ENCODE data around the gene PCDHB11. TPM values are rescaled to one million over a fixed set of nuclear protein-coding genes. Genes with fewer than 3 reads are reported as not detected.
A peak's percentile ranks its signal among the peaks of the same experiment; 100 is the strongest.
"Not testable (repeated sequence)": the region's sequence is repeated elsewhere in the genome, so short reads cannot be mapped to it uniquely, and the experiment has no call there.

The PCDHB11 gene
- 1.0 TPM in 1 of 2 replicates, not detected in the other for total RNA-seq (2014; rRNA removed; shearing (Covaris generic); ENCODE audit: low replicate concordance)

DNA sequence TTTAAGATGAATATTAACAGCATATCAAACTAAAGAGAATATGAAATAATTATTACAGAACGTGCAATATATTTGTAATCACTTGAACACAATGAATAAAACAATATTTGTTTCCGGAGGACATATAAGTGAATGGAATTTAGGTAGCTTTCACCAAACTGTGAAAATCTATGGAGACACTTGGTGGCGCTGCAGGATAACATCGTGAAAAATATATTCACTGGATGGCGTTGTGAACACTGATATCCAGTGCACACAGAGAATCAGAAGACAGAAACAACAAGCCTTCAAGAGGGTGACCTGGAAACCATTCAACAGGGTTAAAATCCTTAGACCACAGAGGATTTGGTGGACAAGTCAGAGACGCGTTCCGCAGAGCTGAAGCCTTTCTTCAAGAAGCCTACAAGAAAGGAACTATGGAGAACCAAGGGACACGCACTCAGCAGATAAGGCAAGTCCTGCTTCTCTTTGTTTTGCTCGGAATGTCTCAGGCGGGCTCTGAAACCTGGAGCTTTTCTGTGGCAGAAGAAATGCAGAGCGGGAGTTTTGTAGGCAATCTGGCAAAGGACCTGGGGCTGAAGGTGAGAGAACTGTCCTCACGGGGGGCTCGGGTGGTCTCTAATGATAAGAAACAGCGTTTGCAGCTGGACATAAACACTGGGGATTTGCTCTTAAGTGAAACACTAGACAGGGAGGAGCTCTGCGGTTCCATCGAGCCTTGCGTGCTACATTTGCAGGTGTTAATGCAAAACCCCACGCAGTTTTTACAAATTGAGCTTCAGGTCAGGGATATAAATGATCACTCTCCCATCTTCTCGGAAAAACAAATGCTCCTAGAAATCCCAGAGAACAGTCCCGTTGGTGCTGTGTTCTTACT is at the start of gene PCDHB11:
Gene PCDHB11 (plus strand): TSS at position 269 of the 877 bp plus-strand sequence. CDS start 148 bp downstream, at position 417.
- peaks cover 6% of the 10 kb centered on the region for H3K9me3 ChIP-seq
- H3K27me3 ChIP-seq, result no peaks in the 10 kb centered on the region; the same call in 1 of the 2 replicates
- no peak for DNase-seq
- no peaks in the 10 kb centered on the region for H3K36me3 ChIP-seq
- H3K4me3 ChIP-seq, result no peak within 1 kb of the TSS

DNA sequence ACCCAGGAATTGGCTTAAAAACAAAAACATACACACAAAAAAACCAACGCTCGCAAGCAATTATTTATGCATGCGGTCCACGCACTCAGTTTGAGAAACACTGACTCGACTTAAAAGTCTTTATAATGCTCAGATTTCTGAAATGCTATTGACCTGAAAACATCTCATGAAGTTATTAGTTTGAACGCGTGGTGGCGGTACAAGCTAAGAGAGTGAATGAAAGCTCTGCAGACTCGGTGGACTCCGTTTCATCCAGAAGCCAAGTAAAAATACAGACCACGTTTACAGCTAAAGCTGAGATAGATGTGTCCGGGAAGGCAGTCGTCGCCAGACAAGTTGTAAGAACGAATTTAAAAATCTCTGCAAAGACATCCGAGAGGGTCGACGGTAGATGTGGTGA is 49.6 kb upstream of the PCDHB11 start, which contains the start of gene PCDHB6:
Gene PCDHB6 (plus strand): TSS at position 246 of the 400 bp plus-strand sequence. CDS start 201 bp downstream, outside the sequence.
- H3K9me3 ChIP-seq, result no peaks in the 10 kb centered on the region
- peaks cover 3% of the 10 kb centered on the region for H3K27me3 ChIP-seq
- H3K4me3 ChIP-seq, result no peak within 1 kb of the TSS
- H3K36me3 ChIP-seq, result no peaks in the 10 kb centered on the region
- no peak for DNase-seq

DNA sequence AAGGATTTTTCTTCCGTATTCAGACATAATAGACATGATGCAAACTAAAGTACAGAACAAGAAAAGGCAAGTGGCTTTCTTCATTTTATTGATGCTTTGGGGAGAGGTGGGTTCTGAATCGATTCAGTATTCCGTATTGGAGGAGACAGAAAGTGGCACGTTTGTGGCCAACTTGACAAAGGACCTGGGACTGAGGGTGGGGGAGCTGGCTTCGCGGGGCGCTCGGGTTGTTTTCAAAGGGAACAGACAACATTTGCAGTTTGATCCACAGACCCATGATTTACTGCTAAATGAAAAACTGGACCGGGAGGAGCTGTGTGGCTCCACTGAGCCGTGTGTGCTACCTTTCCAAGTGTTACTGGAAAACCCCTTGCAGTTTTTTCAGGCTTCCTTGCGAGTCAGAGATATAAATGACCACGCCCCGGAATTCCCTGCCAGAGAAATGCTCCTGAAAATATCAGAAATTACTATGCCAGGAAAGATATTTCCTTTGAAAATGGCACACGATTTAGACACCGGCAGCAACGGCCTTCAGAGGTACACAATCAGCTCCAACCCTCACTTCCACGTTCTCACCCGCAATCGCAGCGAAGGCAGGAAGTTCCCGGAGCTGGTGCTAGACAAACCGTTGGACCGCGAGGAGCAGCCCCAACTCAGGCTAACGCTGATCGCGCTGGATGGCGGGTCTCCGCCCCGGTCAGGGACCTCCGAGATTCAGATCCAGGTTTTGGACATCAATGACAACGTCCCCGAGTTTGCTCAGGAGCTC is 49.0 kb upstream of the PCDHB11 start:
- Histone ChIP-seq H3K4me3 (no peak overlapping the region), H3K9me3 (no peaks in the 10 kb centered on the region), H3K27me3 (peaks cover 3% of the 10 kb centered on the region), H3K36me3 (no peaks in the 10 kb centered on the region)
- DNase-seq, result no peak

DNA sequence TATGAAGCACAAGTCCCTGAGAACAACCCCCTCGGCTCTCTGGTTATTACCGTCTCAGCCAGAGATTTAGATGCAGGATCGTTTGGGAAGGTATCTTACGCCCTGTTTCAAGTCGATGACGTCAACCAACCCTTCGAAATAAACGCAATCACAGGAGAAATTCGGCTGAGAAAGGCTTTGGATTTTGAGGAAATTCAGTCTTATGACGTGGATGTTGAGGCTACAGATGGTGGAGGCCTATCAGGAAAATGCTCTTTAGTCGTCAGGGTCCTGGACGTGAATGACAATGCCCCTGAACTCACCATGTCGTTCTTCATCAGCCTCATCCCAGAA is 48.5 kb upstream of the PCDHB11 start:
- no peak overlapping the region for H3K4me3 ChIP-seq
- DNase-seq, result no peak
- H3K9me3 ChIP-seq, result no peaks in the 10 kb centered on the region
- H3K27me3 ChIP-seq, result peaks cover 3% of the 10 kb centered on the region
- no peaks in the 10 kb centered on the region for H3K36me3 ChIP-seq

DNA sequence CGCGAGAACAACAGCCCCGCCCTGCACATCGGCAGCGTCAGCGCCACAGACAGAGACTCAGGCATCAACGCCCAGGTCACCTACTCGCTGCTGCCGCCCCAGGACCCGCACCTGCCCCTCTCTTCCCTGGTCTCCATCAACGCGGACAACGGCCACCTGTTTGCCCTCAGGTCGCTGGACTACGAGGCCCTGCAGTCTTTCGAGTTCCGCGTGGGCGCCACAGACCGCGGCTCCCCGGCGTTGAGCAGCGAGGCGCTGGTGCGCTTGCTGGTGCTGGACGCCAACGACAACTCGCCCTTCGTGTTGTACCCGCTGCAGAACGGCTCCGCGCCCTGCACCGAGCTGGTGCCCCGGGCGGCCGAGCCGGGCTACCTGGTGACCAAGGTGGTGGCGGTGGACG is 47.8 kb upstream of the PCDHB11 start:
- H3K9me3 ChIP-seq, H3K4me3 ChIP-seq, H3K27me3 ChIP-seq, DNase-seq, H3K36me3 ChIP-seq: not testable (repeated sequence)

DNA sequence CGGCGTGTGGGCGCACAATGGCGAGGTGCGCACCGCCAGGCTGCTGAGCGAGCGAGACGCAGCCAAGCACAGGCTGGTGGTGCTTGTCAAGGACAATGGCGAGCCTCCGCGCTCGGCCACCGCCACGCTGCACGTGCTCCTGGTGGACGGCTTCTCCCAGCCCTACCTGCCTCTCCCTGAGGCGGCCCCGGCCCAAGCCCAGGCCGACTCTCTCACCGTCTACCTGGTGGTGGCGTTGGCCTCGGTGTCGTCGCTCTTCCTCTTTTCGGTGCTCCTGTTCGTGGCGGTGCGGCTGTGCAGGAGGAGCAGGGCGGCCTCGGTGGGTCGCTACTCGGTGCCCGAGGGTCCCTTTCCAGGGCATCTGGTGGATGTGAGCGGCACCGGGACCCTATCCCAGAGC is 47.3 kb upstream of the PCDHB11 start:
- H3K4me3 ChIP-seq, DNase-seq, H3K27me3 ChIP-seq, H3K9me3 ChIP-seq, H3K36me3 ChIP-seq: not testable (repeated sequence)

DNA sequence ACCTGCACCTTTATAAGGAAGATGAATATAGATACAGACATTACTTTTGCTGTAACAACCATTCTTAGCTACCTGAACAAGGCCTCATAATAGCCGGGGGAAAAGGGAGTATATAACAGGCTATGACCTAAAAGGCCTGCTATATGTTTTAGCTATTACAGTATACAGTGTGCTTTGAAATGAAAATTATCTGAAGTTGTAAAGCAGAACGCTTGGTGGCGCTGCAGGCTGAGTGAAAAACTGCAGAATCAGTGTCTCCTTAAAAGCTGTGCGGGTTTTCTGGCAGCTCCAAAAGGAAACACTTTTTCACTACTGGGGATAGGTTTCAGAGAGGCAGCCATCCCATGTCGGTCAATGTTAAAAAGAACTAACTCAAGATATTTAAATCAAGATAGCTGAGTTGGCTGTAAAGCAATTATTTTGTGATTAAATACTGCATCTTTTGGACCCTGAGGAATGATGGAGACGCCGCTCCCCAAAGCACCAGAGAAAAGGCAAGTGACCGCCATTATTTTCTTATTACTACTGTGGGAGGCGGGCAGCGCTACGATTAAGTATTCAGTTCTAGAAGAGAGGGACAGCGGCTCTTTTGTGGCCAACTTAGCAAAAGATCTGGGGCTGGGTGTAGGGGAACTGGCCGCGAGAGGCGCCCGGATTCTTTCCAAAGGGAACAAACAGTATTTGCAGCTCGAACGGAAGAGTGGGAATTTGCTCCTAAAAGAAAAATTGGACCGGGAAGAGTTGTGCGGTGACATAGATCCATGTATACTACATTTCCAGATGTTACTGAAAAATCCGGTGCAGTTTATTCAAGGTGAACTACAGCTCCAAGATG is 43.7 kb upstream of the PCDHB11 start:
- no peaks in the 10 kb centered on the region for H3K36me3 ChIP-seq
- H3K9me3 ChIP-seq, result no peaks in the 10 kb centered on the region
- H3K4me3 ChIP-seq, result no peak overlapping the region
- no peak for DNase-seq
- no peaks in the 10 kb centered on the region for H3K27me3 ChIP-seq

DNA sequence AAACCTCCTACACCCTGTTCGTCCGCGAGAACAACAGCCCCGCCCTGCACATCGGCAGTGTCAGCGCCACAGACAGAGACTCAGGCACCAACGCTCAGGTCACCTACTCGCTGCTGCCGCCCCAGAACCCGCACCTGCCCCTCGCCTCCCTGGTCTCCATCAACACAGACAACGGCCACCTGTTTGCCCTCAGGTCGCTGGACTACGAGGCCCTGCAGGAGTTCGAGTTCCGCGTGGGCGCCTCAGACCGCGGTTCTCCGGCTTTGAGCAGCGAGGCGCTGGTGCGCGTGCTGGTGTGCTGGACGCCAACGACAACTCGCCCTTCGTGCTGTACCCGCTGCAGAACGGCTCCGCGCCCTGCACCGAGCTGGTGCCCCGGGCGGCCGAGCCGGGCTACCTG is 42.1 kb upstream of the PCDHB11 start:
- H3K9me3 ChIP-seq, DNase-seq, H3K36me3 ChIP-seq, H3K4me3 ChIP-seq, H3K27me3 ChIP-seq: not testable (repeated sequence)

DNA sequence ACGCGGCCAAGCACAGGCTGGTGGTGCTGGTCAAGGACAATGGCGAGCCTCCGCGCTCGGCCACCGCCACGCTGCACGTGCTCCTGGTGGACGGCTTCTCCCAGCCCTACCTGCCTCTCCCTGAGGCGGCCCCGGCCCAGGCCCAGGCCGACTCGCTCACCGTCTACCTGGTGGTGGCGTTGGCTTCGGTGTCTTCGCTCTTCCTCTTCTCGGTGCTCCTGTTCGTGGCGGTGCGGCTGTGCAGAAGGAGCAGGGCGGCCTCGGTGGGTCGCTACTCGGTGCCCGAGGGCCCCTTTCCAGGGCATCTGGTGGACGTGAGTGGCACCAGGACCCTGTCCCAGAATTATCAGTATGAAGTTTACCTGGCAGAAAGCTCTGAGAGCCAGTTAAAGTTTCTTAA is 41.5 kb upstream of the PCDHB11 start:
- not testable (repeated sequence) for H3K9me3 ChIP-seq, H3K27me3 ChIP-seq, DNase-seq, H3K4me3 ChIP-seq, H3K36me3 ChIP-seq

DNA sequence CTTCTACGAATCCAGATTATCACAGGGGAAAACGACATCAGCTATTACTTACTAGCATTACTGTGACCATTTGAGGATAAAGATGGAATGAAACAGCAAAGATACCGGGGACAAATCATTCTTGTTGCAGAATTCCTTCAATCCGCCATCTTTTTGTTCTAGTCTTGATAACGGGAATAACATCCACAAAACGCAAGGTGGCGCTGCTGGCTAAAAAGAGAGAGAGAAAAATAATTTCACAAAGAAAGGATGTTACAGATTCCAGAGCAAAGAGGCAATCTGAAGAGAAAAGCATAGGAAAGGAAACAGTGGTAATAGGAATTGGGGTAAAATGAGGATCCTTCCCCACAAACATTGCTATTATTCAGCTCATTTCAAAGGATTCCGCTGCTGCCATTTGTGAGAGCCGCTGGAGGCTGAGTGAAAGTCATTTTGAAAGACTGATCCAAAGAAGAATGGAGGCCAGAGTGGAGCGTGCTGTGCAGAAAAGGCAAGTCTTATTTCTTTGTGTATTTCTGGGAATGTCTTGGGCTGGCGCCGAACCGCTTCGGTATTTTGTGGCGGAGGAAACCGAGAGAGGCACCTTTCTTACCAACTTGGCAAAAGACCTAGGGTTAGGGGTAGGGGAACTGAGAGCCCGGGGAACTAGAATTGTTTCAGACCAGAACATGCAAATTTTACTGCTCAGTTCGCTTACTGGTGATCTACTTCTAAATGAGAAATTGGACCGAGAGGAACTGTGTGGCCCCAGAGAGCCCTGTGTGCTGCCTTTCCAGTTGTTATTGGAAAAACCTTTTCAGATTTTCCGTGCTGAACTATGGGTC is 26.8 kb upstream of the PCDHB11 start, which contains the start of gene PCDHB7:
Gene PCDHB7 (plus strand): TSS at position 264 of the 824 bp plus-strand sequence. CDS start 192 bp downstream, at position 456.
- DNase-seq, result no peak
- no peaks in the 10 kb centered on the region; the same call in none of the 2 replicates for H3K9me3 ChIP-seq
- H3K27me3 ChIP-seq, result peaks cover 8% of the 10 kb centered on the region
- no peak within 1 kb of the TSS for H3K4me3 ChIP-seq
- H3K36me3 ChIP-seq, result no peaks in the 10 kb centered on the region

DNA sequence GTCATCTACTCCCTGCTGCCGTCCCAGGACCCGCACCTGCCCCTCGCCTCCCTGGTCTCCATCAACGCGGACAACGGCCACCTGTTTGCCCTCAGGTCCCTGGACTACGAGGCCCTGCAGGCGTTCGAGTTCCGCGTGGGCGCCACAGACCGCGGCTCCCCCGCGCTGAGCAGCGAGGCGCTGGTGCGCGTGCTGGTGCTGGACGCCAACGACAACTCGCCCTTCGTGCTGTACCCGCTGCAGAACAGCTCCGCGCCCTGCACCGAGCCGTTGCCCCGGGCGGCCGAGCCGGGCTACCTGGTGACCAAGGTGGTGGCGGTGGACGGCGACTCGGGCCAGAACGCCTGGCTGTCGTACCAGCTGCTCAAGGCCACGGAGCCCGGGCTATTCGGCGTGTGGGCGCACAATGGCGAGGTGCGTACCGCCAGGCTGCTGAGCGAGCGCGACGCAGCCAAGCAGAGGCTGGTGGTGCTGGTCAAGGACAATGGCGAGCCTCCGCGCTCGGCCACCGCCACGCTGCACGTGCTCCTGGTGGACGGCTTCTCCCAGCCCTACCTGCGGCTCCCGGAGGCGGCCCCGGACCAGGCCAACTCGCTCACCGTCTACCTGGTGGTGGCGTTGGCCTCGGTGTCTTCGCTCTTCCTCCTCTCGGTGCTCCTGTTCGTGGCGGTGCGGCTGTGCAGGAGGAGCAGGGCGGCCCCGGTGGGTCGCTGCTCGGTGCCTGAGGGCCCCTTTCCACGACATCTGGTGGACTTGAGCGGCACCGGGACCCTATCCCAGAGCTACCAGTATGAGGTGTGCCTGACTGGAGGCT is 24.9 kb upstream of the PCDHB11 start:
- not testable (repeated sequence) for H3K36me3 ChIP-seq, H3K4me3 ChIP-seq, H3K9me3 ChIP-seq, DNase-seq
- H3K27me3 ChIP-seq, result peaks cover 11% of the 10 kb centered on the region

DNA sequence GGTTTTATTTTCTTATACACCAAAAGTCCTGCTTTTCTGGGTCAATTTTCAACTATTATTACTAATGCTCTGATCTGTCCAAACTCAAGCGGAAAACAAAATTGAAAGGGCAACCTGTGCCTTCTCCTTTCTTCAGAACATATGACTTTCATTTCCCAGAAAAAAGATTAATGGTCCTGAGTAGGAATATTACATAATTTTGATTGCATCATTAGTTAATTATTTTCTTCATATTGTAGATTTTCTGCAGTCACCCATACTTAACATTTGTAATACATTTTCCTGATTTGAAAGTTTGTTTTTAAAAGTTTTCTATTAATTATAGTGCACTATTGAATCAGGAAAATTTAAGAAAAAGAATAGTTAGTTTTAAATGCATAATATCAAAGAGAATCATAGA is 23.5 kb upstream of the PCDHB11 start:
- no peak for DNase-seq
- H3K27me3 ChIP-seq, result peaks cover 11% of the 10 kb centered on the region
- H3K9me3 ChIP-seq, result no peaks in the 10 kb centered on the region; the same call in none of the 2 replicates
- no peaks in the 10 kb centered on the region for H3K36me3 ChIP-seq
- H3K4me3 ChIP-seq, result no peak overlapping the region

DNA sequence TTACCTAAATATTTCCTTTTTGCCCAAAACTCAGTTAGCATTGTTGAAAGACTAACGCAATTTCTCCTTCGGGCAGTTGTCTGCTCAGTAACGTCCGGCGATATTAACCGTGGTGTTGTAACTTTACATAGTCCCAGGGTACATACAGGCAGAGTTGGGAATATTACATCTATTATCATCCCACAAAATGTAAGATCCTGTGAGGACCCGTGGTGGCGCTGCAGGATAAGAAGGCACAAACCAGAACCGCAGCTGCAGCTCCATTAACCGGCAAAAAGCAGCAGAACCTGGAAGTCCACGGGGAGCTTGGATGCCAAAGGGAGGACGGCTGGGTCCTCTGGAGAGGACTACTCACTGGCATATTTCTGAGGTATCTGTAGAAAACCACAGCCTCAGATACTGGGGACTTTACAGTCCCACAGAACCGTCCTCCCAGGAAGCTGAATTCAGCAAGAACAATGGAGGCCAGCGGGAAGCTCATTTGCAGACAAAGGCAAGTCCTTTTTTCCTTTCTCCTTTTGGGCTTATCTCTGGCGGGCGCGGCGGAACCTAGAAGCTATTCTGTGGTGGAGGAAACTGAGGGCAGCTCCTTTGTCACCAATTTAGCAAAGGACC is 21.7 kb upstream of the PCDHB11 start, which contains the start of gene PCDHB8:
Gene PCDHB8 (plus strand): TSS at position 214 of the 615 bp plus-strand sequence. CDS start 245 bp downstream, at position 459.
- DNase-seq, result peak; percentile 22
- H3K9me3 ChIP-seq, H3K36me3 ChIP-seq, H3K4me3 ChIP-seq: not testable (repeated sequence)
- H3K27me3 ChIP-seq, result peaks cover 11% of the 10 kb centered on the region

DNA sequence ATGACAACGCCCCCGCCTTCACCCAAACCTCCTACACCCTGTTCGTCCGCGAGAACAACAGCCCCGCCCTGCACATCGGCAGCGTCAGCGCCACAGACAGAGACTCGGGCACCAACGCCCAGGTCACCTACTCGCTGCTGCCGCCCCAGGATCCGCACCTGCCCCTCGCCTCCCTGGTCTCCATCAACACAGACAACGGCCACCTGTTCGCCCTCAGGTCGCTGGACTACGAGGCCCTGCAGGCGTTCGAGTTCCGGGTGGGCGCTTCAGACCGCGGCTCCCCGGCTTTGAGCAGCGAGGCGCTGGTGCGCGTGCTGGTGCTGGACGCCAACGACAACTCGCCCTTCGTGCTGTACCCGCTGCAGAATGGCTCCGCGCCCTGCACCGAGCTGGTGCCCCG is 20.1 kb upstream of the PCDHB11 start:
- H3K27me3 ChIP-seq, result peaks cover 11% of the 10 kb centered on the region
- not testable (repeated sequence) for H3K4me3 ChIP-seq, H3K36me3 ChIP-seq, H3K9me3 ChIP-seq, DNase-seq

DNA sequence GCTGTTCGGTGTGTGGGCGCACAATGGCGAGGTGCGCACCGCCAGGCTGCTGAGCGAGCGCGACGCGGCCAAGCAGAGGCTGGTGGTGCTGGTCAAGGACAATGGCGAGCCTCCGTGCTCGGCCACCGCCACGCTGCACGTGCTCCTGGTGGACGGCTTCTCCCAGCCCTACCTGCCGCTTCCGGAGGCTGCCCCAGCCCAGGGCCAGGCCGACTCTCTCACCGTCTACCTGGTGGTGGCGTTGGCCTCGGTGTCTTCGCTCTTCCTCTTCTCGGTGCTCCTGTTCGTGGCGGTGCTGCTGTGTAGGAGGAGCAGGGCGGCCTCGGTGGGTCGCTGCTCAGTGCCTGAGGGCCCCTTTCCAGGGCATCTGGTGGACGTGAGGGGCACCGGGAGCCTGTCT is 19.6 kb upstream of the PCDHB11 start:
- not testable (repeated sequence) for H3K36me3 ChIP-seq, H3K9me3 ChIP-seq, DNase-seq, H3K4me3 ChIP-seq
- peaks cover 11% of the 10 kb centered on the region for H3K27me3 ChIP-seq
